Trophoblast cell (in vitro differentiated cells and primary cell): ENCODE data around the gene PHYHIPL.

Experiments used
- DNase-seq, 2 donors: peaks; one replicate each; pipeline ENCODE4 v3.0.0-alpha.2; 2016
- H2AFZ ChIP-seq: 2 replicates; pipeline ENCODE4 v1.6.1; 2013; ENCODE audit warnings: low read length, moderate library complexity, mild to moderate bottlenecking; ENCODE audit not compliant: insufficient read depth, poor library complexity
- H2AK5ac ChIP-seq: 2 replicates; pipeline ENCODE4 v1.6.1; 2013; ENCODE audit warnings: mild to moderate bottlenecking, low read length
- H2BK120ac ChIP-seq: 2 replicates; pipeline ENCODE4 v1.6.1; 2013; ENCODE audit warnings: low read length, mild to moderate bottlenecking, moderate library complexity; ENCODE audit not compliant: insufficient read depth, poor library complexity
- H2BK12ac ChIP-seq: 2 replicates; pipeline ENCODE4 v1.6.1; 2013; ENCODE audit warnings: mild to moderate bottlenecking, low read length, moderate library complexity
- H2BK5ac ChIP-seq: 2 replicates; pipeline ENCODE4 v1.6.1; 2013; ENCODE audit warnings: low read length, low read depth, moderate library complexity, mild to moderate bottlenecking; ENCODE audit not compliant: poor library complexity
- H3K14ac ChIP-seq: 2 replicates; pipeline ENCODE4 v1.6.1; 2013; ENCODE audit warnings: mild to moderate bottlenecking, low read length
- H3K18ac ChIP-seq: 2 replicates; pipeline ENCODE4 v1.6.1; 2013; ENCODE audit warnings: mild to moderate bottlenecking, low read length
- H3K23ac ChIP-seq: 2 replicates; pipeline ENCODE4 v1.6.1; 2013; ENCODE audit warnings: low read length
- H3K27ac ChIP-seq: 2 replicates; pipeline ENCODE4 v1.5.1; 2013; ENCODE audit warnings: low read depth, mild to moderate bottlenecking, inconsistent platforms, low read length, moderate library complexity
- H3K27me3 ChIP-seq: 2 replicates; pipeline ENCODE4 v1.6.1; 2013; ENCODE audit warnings: inconsistent platforms, mild to moderate bottlenecking, low read length, moderate library complexity; ENCODE audit not compliant: insufficient read depth
- H3K36me3 ChIP-seq, 2 experiments: 1 replicate in 1 of 2; 2 replicates in 1 of 2; pipeline ENCODE4 v1.6.1; 2013; ENCODE audit warnings: low read length in 2 of 2, mild to moderate bottlenecking in 2 of 2, moderate library complexity in 1 of 2; ENCODE audit not compliant: insufficient read depth in 2 of 2, control insufficient read depth in 1 of 2
- H3K4ac ChIP-seq: 2 replicates; pipeline ENCODE4 v1.6.1; 2013; ENCODE audit warnings: low read depth, mild to moderate bottlenecking, low read length, moderate library complexity
- H3K4me1 ChIP-seq, 2 experiments: 1 replicate in 1 of 2; 2 replicates in 1 of 2; pipeline ENCODE4 v1.6.1; 2013; ENCODE audit warnings: low read length in 2 of 2, mild to moderate bottlenecking in 2 of 2, moderate library complexity in 1 of 2; ENCODE audit not compliant: insufficient read depth in 2 of 2, control insufficient read depth in 1 of 2
- H3K4me2 ChIP-seq: 2 replicates; pipeline ENCODE4 v1.6.1; 2013; ENCODE audit warnings: inconsistent platforms, mild to moderate bottlenecking, low read length, moderate library complexity
- H3K4me3 ChIP-seq: 2 replicates; pipeline ENCODE4 v1.5.1; 2013; ENCODE audit warnings: mild to moderate bottlenecking, low read depth, low read length, inconsistent platforms
- H3K79me1 ChIP-seq: one replicate; pipeline ENCODE4 v1.6.1; 2013; ENCODE audit warnings: low read length
- H3K79me2 ChIP-seq: 2 replicates; pipeline ENCODE4 v1.6.1; 2013; ENCODE audit warnings: low read length, mild to moderate bottlenecking; ENCODE audit not compliant: control insufficient read depth, insufficient read depth, poor library complexity
- H3K9ac ChIP-seq: 2 replicates; pipeline ENCODE4 v1.6.1; 2013; ENCODE audit warnings: mild to moderate bottlenecking, low read length
- H3K9me3 ChIP-seq: 2 replicates; pipeline ENCODE4 v1.6.1; 2013; ENCODE audit warnings: low read depth, mild to moderate bottlenecking, control low read depth, inconsistent platforms, low read length; ENCODE audit not compliant: insufficient read depth
- H4K12ac ChIP-seq: 2 replicates; pipeline ENCODE4 v1.6.1; 2013; ENCODE audit warnings: low read depth, mild to moderate bottlenecking, low read length, moderate library complexity
- H4K8ac ChIP-seq: 2 replicates; pipeline ENCODE4 v1.6.1; 2013; ENCODE audit warnings: low read depth, mild to moderate bottlenecking, low read length, moderate library complexity
- H4K91ac ChIP-seq: one replicate; pipeline ENCODE4 v1.6.1; 2013; ENCODE audit warnings: low read depth, mild to moderate bottlenecking, low read length, moderate library complexity
- WGBS: extraction: QIAGEN DNeasy Blood & Tissue Kit; methylation state at CpG from one replicate; pipeline ENCODE4 v1.1.7; 2013; ENCODE audit warnings: missing lambda C conversion rate; ENCODE audit not compliant: insufficient read length, insufficient coverage; ENCODE audit errors: extremely low coverage; 5-methylcytosine and 5-hydroxymethylcytosine counted together

The PHYHIPL gene

GRCh38 chr10:59138052-59138451, 38.4 kb upstream of the PHYHIPL start:
- no peak overlapping the region for H3K4ac ChIP-seq
- no CpG with 5 or more reads among the region's 23 CpGs for WGBS
- H4K8ac ChIP-seq, result no peak overlapping the region

GRCh38 chr10:59143544-59143943, 32.9 kb upstream of the PHYHIPL start:
- Histone ChIP-seq H2BK12ac (no peak overlapping the region), H3K36me3 (no peaks in the 10 kb centered on the region), H3K4me3 (no peak overlapping the region), H2BK120ac (no peak overlapping the region), H3K9me3 (no peaks in the 10 kb centered on the region), H3K4me1 (no peaks in the 10 kb centered on the region), H3K79me1 (no peaks in the 10 kb centered on the region), H3K9ac (no peak overlapping the region), H4K91ac (no peak overlapping the region), H2AK5ac (no peak overlapping the region), H3K4ac (no peak overlapping the region), H3K27me3 (no peaks in the 10 kb centered on the region), H4K8ac (no peak overlapping the region), H3K18ac (no peak overlapping the region), H4K12ac (no peak overlapping the region), H3K27ac (no peak overlapping the region), H3K23ac (no peak overlapping the region), H3K4me2 (no peak overlapping the region), H2AFZ (no peak overlapping the region), H2BK5ac (no peak overlapping the region), H3K79me2 (no peaks in the 10 kb centered on the region), H3K14ac (no peak overlapping the region)
- no CpG with 5 or more reads among the region's 1 CpG for WGBS
- no peak for DNase-seq

More at GRCh38 chr10:59138052-59138451, 38.4 kb upstream of the PHYHIPL start:
- H3K4me2 ChIP-seq, result no peak overlapping the region
- DNase-seq, result peak; percentile 59 to 67
- H4K12ac ChIP-seq, result no peak overlapping the region
- H4K91ac ChIP-seq, result no peak overlapping the region
- H2BK120ac ChIP-seq, result no peak overlapping the region
- H3K9me3 ChIP-seq, result no peaks in the 10 kb centered on the region
- no peak overlapping the region for H2AK5ac ChIP-seq
- H3K4me3 ChIP-seq, result no peak overlapping the region
- H3K18ac ChIP-seq, result no peak overlapping the region
- H3K36me3 ChIP-seq, result no peaks in the 10 kb centered on the region
- H3K9ac ChIP-seq, result no peak overlapping the region
- no peaks in the 10 kb centered on the region for H3K27me3 ChIP-seq
- no peak overlapping the region for H2AFZ ChIP-seq
- no peak overlapping the region for H3K14ac ChIP-seq
- no peaks in the 10 kb centered on the region for H3K4me1 ChIP-seq
- H3K27ac ChIP-seq, result no peak overlapping the region
- no peak overlapping the region for H2BK12ac ChIP-seq
- no peaks in the 10 kb centered on the region for H3K79me1 ChIP-seq
- no peak overlapping the region for H3K23ac ChIP-seq
- H2BK5ac ChIP-seq, result no peak overlapping the region
- no peaks in the 10 kb centered on the region for H3K79me2 ChIP-seq

DNA sequence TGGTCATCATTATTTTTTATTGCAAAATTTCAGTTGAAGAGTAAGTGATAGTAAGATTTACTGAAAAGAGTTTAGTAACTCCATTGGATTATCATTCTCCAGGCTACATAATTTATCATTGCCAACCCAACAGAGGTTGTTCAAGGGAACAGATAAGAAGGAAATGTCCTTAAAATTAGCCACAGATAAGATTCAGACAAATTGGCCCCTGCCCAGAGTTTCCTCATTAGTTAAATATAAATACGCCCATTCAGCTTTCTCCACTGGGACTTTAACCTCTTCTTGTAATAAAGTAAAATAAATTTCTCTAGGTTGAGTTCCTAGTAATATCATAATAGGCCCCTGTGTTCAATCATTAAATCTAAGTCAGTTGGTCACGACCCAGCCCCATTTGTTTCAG, 27.7 kb upstream of the PHYHIPL start:
- no peak overlapping the region for H3K9ac ChIP-seq
- no peak overlapping the region for H4K12ac ChIP-seq
- no peak overlapping the region for H3K27ac ChIP-seq
- H3K9me3 ChIP-seq, result no peaks in the 10 kb centered on the region
- no peak overlapping the region for H4K91ac ChIP-seq
- no peaks in the 10 kb centered on the region for H3K36me3 ChIP-seq
- H2AK5ac ChIP-seq, result no peak overlapping the region
- H2BK120ac ChIP-seq, result no peak overlapping the region
- no CpG with 5 or more reads among the region's 2 CpGs for WGBS
- no peak overlapping the region for H4K8ac ChIP-seq
- H2BK12ac ChIP-seq, result no peak overlapping the region
- no peak for DNase-seq
- no peak overlapping the region for H2AFZ ChIP-seq
- no peak overlapping the region for H3K4ac ChIP-seq
- no peak overlapping the region for H3K18ac ChIP-seq
- H3K27me3 ChIP-seq, result no peaks in the 10 kb centered on the region
- no peaks in the 10 kb centered on the region for H3K4me1 ChIP-seq
- H3K23ac ChIP-seq, result no peak overlapping the region
- H2BK5ac ChIP-seq, result no peak overlapping the region
- H3K4me3 ChIP-seq, result no peak overlapping the region
- H3K79me1 ChIP-seq, result no peaks in the 10 kb centered on the region
- H3K14ac ChIP-seq, result no peak overlapping the region
- no peaks in the 10 kb centered on the region for H3K79me2 ChIP-seq
- H3K4me2 ChIP-seq, result no peak overlapping the region

DNA sequence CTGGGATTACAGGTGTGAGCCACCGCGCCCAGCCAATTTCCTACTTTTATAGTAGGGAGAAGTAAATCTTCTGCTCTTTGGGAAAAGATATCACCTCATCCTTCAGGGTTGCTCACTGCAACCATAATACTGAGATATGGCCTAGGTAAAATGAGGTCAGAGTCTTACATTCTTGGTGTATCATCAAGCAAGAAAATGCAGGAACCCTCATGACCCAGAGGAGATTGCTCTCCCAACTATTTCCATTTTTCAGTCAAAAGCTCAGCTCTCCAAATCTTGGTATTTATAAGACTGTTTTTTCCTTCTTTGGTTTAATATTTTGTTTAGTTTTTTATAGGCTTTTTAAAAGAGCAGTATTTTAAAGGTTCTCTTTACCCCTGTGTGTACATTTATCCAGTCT, 20.9 kb upstream of the PHYHIPL start:
- H3K4me1 ChIP-seq, result no peaks in the 10 kb centered on the region
- H4K91ac ChIP-seq, result no peak overlapping the region
- H3K9ac ChIP-seq, result no peak overlapping the region
- no peak overlapping the region for H2BK5ac ChIP-seq
- no peak overlapping the region for H4K12ac ChIP-seq
- no peaks in the 10 kb centered on the region for H3K79me1 ChIP-seq
- no peak overlapping the region for H3K27ac ChIP-seq
- H3K14ac ChIP-seq, result no peak overlapping the region
- no peaks in the 10 kb centered on the region for H3K36me3 ChIP-seq
- no peak overlapping the region for H2AFZ ChIP-seq
- H3K23ac ChIP-seq, result no peak overlapping the region
- no CpG with 5 or more reads among the region's 2 CpGs for WGBS
- no peak overlapping the region for H3K18ac ChIP-seq
- no peaks in the 10 kb centered on the region for H3K9me3 ChIP-seq
- no peak overlapping the region for H3K4ac ChIP-seq
- H3K4me3 ChIP-seq, result no peak overlapping the region
- DNase-seq, result peak; percentile 57 to 86
- no peak overlapping the region for H2AK5ac ChIP-seq
- no peak overlapping the region for H2BK12ac ChIP-seq
- no peak overlapping the region for H2BK120ac ChIP-seq
- no peaks in the 10 kb centered on the region for H3K27me3 ChIP-seq
- H4K8ac ChIP-seq, result no peak overlapping the region
- H3K79me2 ChIP-seq, result no peaks in the 10 kb centered on the region
- no peak overlapping the region for H3K4me2 ChIP-seq
